Gastrocnemius medialis (tissue), 4 donors: ENCODE results near the gene PPIB. TPM values are rescaled to one million over a fixed set of nuclear protein-coding genes. Genes with fewer than 3 reads are reported as not detected.

Source experiments
- ATAC-seq, 2 donors: fragments of 150-250 bp; one replicate each; pipeline ENCODE4 v1.9.1; 2016
- DNase-seq, 2 donors: peaks; one replicate each; pipeline ENCODE4 v3.0.0-alpha.2; 2019
- H3K27ac ChIP-seq, 4 donors: fragments of 200-600 bp; sonication (generic); 1 replicate in 1 of 4; 2 replicates in 3 of 4; pipeline ENCODE4 v1.5.1; 2016 to 2018; ENCODE audit warnings: mild to moderate bottlenecking in 2 of 4, moderate library complexity in 1 of 4
- H3K27me3 ChIP-seq, 3 donors: fragments of 200-600 bp; sonication (generic) in 2 of 3; 1 replicate in 1 of 3; 2 replicates in 2 of 3; pipeline versions ENCODE4 v1.5.1 to v1.6.0; 2016 to 2019; ENCODE audit warnings: mild to moderate bottlenecking in 1 of 3, moderate library complexity in 1 of 3
- H3K36me3 ChIP-seq, 2 donors: fragments of 200-600 bp; sonication (generic) in 1 of 2; one replicate each; pipeline ENCODE4 v1.5.1; 2017 to 2018
- H3K4me1 ChIP-seq, 2 donors: fragments of 200-600 bp; sonication (generic) in 1 of 2; one replicate each; pipeline ENCODE4 v1.5.1; 2016 to 2017; ENCODE audit warnings: mild to moderate bottlenecking in 2 of 2
- H3K4me3 ChIP-seq, 4 donors: fragments of 200-600 bp; sonication (generic) in 3 of 4; 1 replicate in 1 of 4; 2 replicates in 3 of 4; pipeline ENCODE4 v1.5.1; 2016 to 2019; ENCODE audit warnings: mild to moderate bottlenecking in 2 of 4
- H3K9me3 ChIP-seq, 3 donors: fragments of 200-600 bp; sonication (generic) in 2 of 3; 1 replicate in 1 of 3; 2 replicates in 2 of 3; pipeline ENCODE4 v1.5.1; 2016 to 2019
- POLR2A ChIP-seq, 2 donors: fragments of 450-650 bp; IDR thresholded peaks; one replicate each; pipeline ENCODE4 v1.6.1; 2017; ENCODE audit warnings: antibody characterized with exemption in 2 of 2, mild to moderate bottlenecking in 2 of 2, moderate library complexity in 2 of 2
- in situ Hi-C, 4 donors: fragments of 200-750 bp; cut with MboI; loops; one replicate each; pipeline versions ENCODE4 v1.15.0 to v1.8.0; 2017; ENCODE audit warnings: low sequenced_read_pairs in 4 of 4
- intact Hi-C: fragments of 100-400 bp; cut with DNase I; formaldehyde crosslinking; loops from one replicate; pipeline ENCODE4 v1.15.1; 2023; ENCODE audit warnings: low total_unique reads
- total RNA-seq, 4 donors: library from RNA; depleted of rRNA; stranded (reverse); fragments of >200 nt; gene quantifications; one replicate each; pipeline versions ENCODE4 v1.1.0 to v1.2.3, GENCODE V29; 2016
- TF ChIP-seq, protein P1 (sequence below), 5 experiments: fragments of 450-650 bp in 3 of 5; fragments of 200-600 bp in 2 of 5; sonication (generic) in 2 of 5; IDR thresholded peaks in 4 of 5; conservative IDR thresholded peaks in 1 of 5; 1 replicate in 4 of 5; 2 replicates in 1 of 5; pipeline ENCODE4 v1.5.1; 2016 to 2019; ENCODE audit warnings: antibody characterized with exemption in 5 of 5, mild to moderate bottlenecking in 3 of 5, moderate library complexity in 3 of 5

Gene PPIB
- total RNA-seq, 4 donors from 2014 or later, result 26.8 to 78.5 (median 40.2) TPM

GRCh38 chr15:64155802-64156651, 6.8 kb downstream of the PPIB start:
- Histone ChIP-seq H3K4me1 (peaks cover 16 to 35% of the 10 kb centered on the region in 2 donors), H3K4me3 (no peak overlapping the region), H3K27me3 (peaks cover 10 to 17% (median 15%) of the 10 kb centered on the region in 3 donors), H3K27ac (no peak overlapping the region), H3K36me3 (peaks cover 6 to 68% of the 10 kb centered on the region in 2 donors), H3K9me3 (no peaks in the 10 kb centered on the region)
- no peak for TF ChIP-seq POLR2A (IDR thresholded peaks at IDR 0.05)
- TF ChIP-seq, protein P1, sequence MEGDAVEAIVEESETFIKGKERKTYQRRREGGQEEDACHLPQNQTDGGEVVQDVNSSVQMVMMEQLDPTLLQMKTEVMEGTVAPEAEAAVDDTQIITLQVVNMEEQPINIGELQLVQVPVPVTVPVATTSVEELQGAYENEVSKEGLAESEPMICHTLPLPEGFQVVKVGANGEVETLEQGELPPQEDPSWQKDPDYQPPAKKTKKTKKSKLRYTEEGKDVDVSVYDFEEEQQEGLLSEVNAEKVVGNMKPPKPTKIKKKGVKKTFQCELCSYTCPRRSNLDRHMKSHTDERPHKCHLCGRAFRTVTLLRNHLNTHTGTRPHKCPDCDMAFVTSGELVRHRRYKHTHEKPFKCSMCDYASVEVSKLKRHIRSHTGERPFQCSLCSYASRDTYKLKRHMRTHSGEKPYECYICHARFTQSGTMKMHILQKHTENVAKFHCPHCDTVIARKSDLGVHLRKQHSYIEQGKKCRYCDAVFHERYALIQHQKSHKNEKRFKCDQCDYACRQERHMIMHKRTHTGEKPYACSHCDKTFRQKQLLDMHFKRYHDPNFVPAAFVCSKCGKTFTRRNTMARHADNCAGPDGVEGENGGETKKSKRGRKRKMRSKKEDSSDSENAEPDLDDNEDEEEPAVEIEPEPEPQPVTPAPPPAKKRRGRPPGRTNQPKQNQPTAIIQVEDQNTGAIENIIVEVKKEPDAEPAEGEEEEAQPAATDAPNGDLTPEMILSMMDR (IDR thresholded peaks at IDR 0.05 in 4 of 5, conservative IDR thresholded peaks at IDR 0.05 in 1 of 5), result no peak
- intact Hi-C loops (loop anchor here (10.0 kb wide), 1 partner anchor 401 kb away; no protein-coding TSS in a partner anchor), in situ Hi-C loops (no loop called here)
- ATAC-seq, result no peak
- DNase-seq, result no peak

- Histone ChIP-seq H3K9me3 (no peaks in the 10 kb centered on the region), H3K36me3 (peaks cover 3 to 45% of the 10 kb centered on the region in 2 donors), H3K4me1 (peaks cover 16 to 27% of the 10 kb centered on the region in 2 donors), H3K27me3 (peaks cover 12 to 19% (median 18%) of the 10 kb centered on the region in 3 donors), H3K4me3 (no peak overlapping the region), H3K27ac (peak overlapping the region; percentile 5 to 46 (median 26))
- DNase-seq, result peak; percentile 75 to 80
- ATAC-seq, result peak; percentile 87 to 91
- intact Hi-C loops (loop anchor here (10.0 kb wide), 1 partner anchor 399 kb away; no protein-coding TSS in a partner anchor), in situ Hi-C loops (no loop called here)
- no peak for TF ChIP-seq POLR2A (IDR thresholded peaks at IDR 0.05)
- TF ChIP-seq, protein P1 (IDR thresholded peaks at IDR 0.05 in 4 of 5, conservative IDR thresholded peaks at IDR 0.05 in 1 of 5), result peak; percentile 82 to 99 (median 95)
Measured at GRCh38 chr15:64153480-64154367, 9.1 kb downstream of the PPIB start.

DNA sequence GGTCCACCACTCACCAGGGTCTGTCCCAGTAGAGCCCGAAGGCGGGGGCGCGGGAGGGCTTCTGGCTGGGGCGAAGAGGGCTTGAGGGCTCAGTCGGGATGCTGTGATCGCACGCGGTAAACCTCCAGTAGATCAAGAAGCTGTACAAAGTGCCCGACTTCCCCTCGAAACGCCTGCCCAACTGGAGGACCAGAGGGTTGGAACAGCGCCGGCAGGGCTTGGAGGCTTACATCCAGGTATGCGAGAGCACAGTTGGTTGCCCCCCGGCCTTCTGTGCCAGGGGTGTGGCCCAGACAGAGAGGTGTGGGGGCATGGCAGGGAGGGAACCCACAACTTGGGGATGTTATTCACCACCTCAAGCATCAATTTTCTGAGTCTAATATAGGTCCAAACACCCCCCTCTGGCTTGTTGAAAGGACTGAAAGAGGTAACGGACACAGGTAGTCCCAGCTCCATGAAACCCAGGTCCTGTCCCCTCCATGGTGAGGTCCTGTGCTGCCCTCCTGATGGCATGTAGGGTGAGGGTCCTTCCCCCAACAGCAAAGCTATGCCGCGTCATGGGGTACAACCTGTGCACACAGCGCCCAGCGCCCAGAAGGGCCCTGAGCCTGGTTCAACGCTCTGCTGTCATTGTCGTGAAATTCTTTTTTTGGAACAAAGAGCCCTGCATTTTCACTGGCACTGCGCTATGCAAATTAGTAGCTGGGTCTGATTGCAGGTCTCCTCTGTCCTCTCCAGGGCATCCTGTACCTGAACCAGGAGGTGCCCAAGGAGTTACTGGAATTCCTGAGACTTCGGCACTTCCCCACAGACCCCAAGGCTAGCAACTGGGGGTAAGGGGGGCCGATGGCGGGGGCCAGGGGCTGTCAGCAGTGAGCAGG, 10.1 kb downstream of the PPIB start:
- intact Hi-C loops, result loop anchor here (10.0 kb wide), 1 partner anchor 398 kb away; no protein-coding TSS in a partner anchor
- no peak for ATAC-seq

More for the DNA sequence above, 10.1 kb downstream of the PPIB start:
- DNase-seq, result no peak
- H3K36me3 ChIP-seq, result peaks cover under 1 to 35% of the 10 kb centered on the region in 2 donors
- H3K27me3 ChIP-seq, result peaks cover 12 to 19% (median 18%) of the 10 kb centered on the region in 3 donors
- H3K27ac ChIP-seq, result no peak overlapping the region
- H3K4me1 ChIP-seq, result peaks cover 16 to 27% of the 10 kb centered on the region in 2 donors
- H3K9me3 ChIP-seq, result no peaks in the 10 kb centered on the region
- in situ Hi-C loops, result no loop called here
- TF ChIP-seq, protein P1 (IDR thresholded peaks at IDR 0.05 in 4 of 5, conservative IDR thresholded peaks at IDR 0.05 in 1 of 5), result no peak
- no peak for TF ChIP-seq POLR2A (IDR thresholded peaks at IDR 0.05)
- H3K4me3 ChIP-seq, result peak overlapping the region; percentile 39 to 53 (median 48)
